HCT116 (cell line): ENCODE data around the gene PRSS2. TPM values are rescaled to one million over a fixed set of nuclear protein-coding genes. Genes with fewer than 3 reads are reported as not detected.

Source experiments
- ATAC-seq: fragments of 200-7000 bp; cut with Tn5 transposase; 2 replicates; pipeline ENCODE4 v1.9.1; 2020; ENCODE audit warnings: mild to moderate bottlenecking, moderate library complexity
- BruUV-seq: library from RNA; stranded (reverse); fragments of 400-500 nt; replicated peaks from 2 replicates; lab custom pipeline; 2021; lab: Mats Ljungman, UMichigan
- CTCF ChIA-PET: fragments of 300-600 bp; sonication (Branson Sonifier 250); formaldehyde crosslinking; loops from one replicate; lab custom pipeline; 2021; ENCODE audit warnings: antibody characterized with exemption; lab: Charles Lee
- POLR2A ChIA-PET: fragments of 300-600, 350-600 bp; sonication (Branson Sonifier 250); formaldehyde crosslinking; loops from one replicate; lab custom pipeline; 2021; ENCODE audit warnings: antibody characterized with exemption; lab: Charles Lee
- RAD21 ChIA-PET, 2 experiments: fragments of 300-600 bp; sonication (Branson Sonifier 250); formaldehyde crosslinking; loops; one replicate each; lab custom pipeline; 2023; ENCODE audit warnings: low total read pairs in 2 of 2; ENCODE audit not compliant: uncharacterized antibody in 2 of 2, unreplicated experiment in 2 of 2, low non-redundant PET in 1 of 2; lab: Charles Lee
- DNase-seq: peaks from one replicate; pipeline ENCODE4 v3.0.0-alpha.2; 2010; ENCODE audit warnings: low read depth, low spot score
- H2AFZ ChIP-seq: fragments of 200-600 bp; shearing (Covaris generic), sonication (generic); 2 replicates; pipeline ENCODE4 v1.6.1; 2017; ENCODE audit warnings: low read depth, mixed run types, mixed read lengths, antibody characterized with exemption, low read length; ENCODE audit not compliant: poor library complexity, severe bottlenecking
- H3K27ac ChIP-seq: 2 replicates; pipeline ENCODE4 v1.5.1; 2012; ENCODE audit warnings: low read depth, low read length
- H3K27me3 ChIP-seq: fragments of 200-600 bp; sonication (generic); 2 replicates; pipeline ENCODE4 v1.6.1; 2016; ENCODE audit warnings: mixed run types, low read length, mixed read lengths; ENCODE audit not compliant: insufficient read depth
- H3K36me3 ChIP-seq, 2 experiments: fragments of 200-500 bp in 1 of 2; fragments of 200-600 bp in 1 of 2; sonication (Bioruptor generic) in 1 of 2; sonication (generic) in 1 of 2; 2 replicates each; pipeline versions ENCODE4 v1.5.1 to v1.6.1; 2014 to 2016; ENCODE audit warnings: low read length in 2 of 2, inconsistent platforms in 1 of 2, mixed read lengths in 1 of 2, mixed run types in 1 of 2; ENCODE audit not compliant: insufficient read depth in 2 of 2, control insufficient read depth in 1 of 2
- H3K4me1 ChIP-seq, 2 experiments: fragments of 200-600 bp in 1 of 2; sonication (generic) in 1 of 2; 2 replicates each; pipeline versions ENCODE4 v1.5.1 to v1.6.1; 2012 to 2017; ENCODE audit warnings: low read length in 2 of 2, inconsistent platforms in 1 of 2, mild to moderate bottlenecking in 1 of 2, mixed read lengths in 1 of 2, mixed run types in 1 of 2, moderate library complexity in 1 of 2; ENCODE audit not compliant: insufficient read depth in 2 of 2, control insufficient read depth in 1 of 2
- H3K4me2 ChIP-seq: fragments of 200-600 bp; sonication (generic); 2 replicates; pipeline ENCODE4 v1.6.1; 2017; ENCODE audit warnings: mixed run types, low read length, mixed read lengths
- H3K4me3 ChIP-seq, 2 experiments: fragments of 200-600 bp in 1 of 2; sonication (generic) in 1 of 2; replicated peaks in 1 of 2; 2 replicates each; pipeline ENCODE4 v1.5.1; 2011 to 2016; ENCODE audit warnings: low read length in 2 of 2, control low read depth in 1 of 2, low read depth in 1 of 2, mild to moderate bottlenecking in 1 of 2, mixed read lengths in 1 of 2, mixed run types in 1 of 2
- H3K79me2 ChIP-seq: fragments of 200-600 bp; sonication (generic); 2 replicates; pipeline ENCODE4 v1.6.1; 2017; ENCODE audit warnings: mild to moderate bottlenecking, mixed run types, low read length, moderate library complexity, mixed read lengths; ENCODE audit not compliant: insufficient read depth
- H3K9ac ChIP-seq: fragments of 200-600 bp; sonication (generic); 2 replicates; pipeline ENCODE4 v1.6.1; 2016; ENCODE audit warnings: low read length, mixed read lengths
- H3K9me2 ChIP-seq: fragments of 200-600 bp; sonication (generic), shearing (Covaris generic); 2 replicates; pipeline ENCODE4 v1.6.1; 2017; ENCODE audit warnings: mixed run types, mild to moderate bottlenecking, moderate library complexity; ENCODE audit not compliant: insufficient read depth
- H3K9me3 ChIP-seq, 2 experiments: fragments of 200-500 bp in 1 of 2; fragments of 200-600 bp in 1 of 2; sonication (Bioruptor generic) in 1 of 2; sonication (generic) in 1 of 2; 2 replicates each; pipeline ENCODE4 v1.6.1; 2014 to 2017; ENCODE audit warnings: low read length in 2 of 2, mixed read lengths in 2 of 2, inconsistent platforms in 1 of 2, low read depth in 1 of 2, mild to moderate bottlenecking in 1 of 2, mixed run types in 1 of 2, moderate library complexity in 1 of 2; ENCODE audit not compliant: control insufficient read depth in 1 of 2, insufficient read depth in 1 of 2
- H4K20me1 ChIP-seq: fragments of 200-600 bp; sonication (generic), shearing (Covaris generic); 2 replicates; pipeline ENCODE4 v1.6.1; 2017; ENCODE audit warnings: mixed run types, mild to moderate bottlenecking, moderate library complexity; ENCODE audit not compliant: insufficient read depth
- ATF3 ChIP-seq: IDR thresholded peaks from 2 replicates; pipeline ENCODE4 v1.6.1; 2012
- CEBPB ChIP-seq: IDR thresholded peaks from 2 replicates; pipeline ENCODE4 v1.6.1; 2012; ENCODE audit warnings: low read depth
- EGR1 ChIP-seq: IDR thresholded peaks from 2 replicates; pipeline ENCODE4 v1.6.1; 2012; ENCODE audit warnings: low read depth
- ELF1 ChIP-seq: IDR thresholded peaks from 2 replicates; pipeline ENCODE4 v1.6.1; 2012; ENCODE audit warnings: low read depth, borderline replicate concordance
- EZH2 ChIP-seq: fragments of 200-600 bp; sonication (generic); IDR thresholded peaks from 2 replicates; pipeline ENCODE4 v1.6.1; 2017; ENCODE audit warnings: antibody characterized with exemption, mixed run types
- EZH2phosphoT487 ChIP-seq: fragments of 200-600 bp; IDR thresholded peaks from 2 replicates; pipeline ENCODE4 v1.6.1; 2018; ENCODE audit warnings: antibody characterized with exemption, borderline replicate concordance
- FOSL1 ChIP-seq: IDR thresholded peaks from 2 replicates; pipeline ENCODE4 v1.6.1; 2012; ENCODE audit warnings: low read depth
- POLR2A ChIP-seq: IDR thresholded peaks from 2 replicates; pipeline ENCODE4 v1.7.0; 2011; ENCODE audit warnings: borderline replicate concordance; ENCODE audit not compliant: insufficient read depth, insufficient read length; ENCODE audit errors: extremely low read depth
- POLR2AphosphoS5 ChIP-seq: IDR thresholded peaks from 2 replicates; pipeline ENCODE4 v1.6.1; 2011; ENCODE audit warnings: mild to moderate bottlenecking, low read depth, low read length, moderate library complexity
- RAD21 ChIP-seq: IDR thresholded peaks from 2 replicates; pipeline ENCODE4 v1.6.1; 2012; ENCODE audit warnings: low read depth, mild to moderate bottlenecking
- REST ChIP-seq: IDR thresholded peaks from 2 replicates; pipeline ENCODE4 v1.6.1; 2012; ENCODE audit warnings: low read depth
- SIN3A ChIP-seq: IDR thresholded peaks from 2 replicates; pipeline ENCODE4 v1.6.1; 2012; ENCODE audit warnings: low read depth
- SP1 ChIP-seq: IDR thresholded peaks from 2 replicates; pipeline ENCODE4 v1.6.1; 2012; ENCODE audit warnings: low read depth
- SRF ChIP-seq: IDR thresholded peaks from 2 replicates; pipeline ENCODE4 v1.6.1; 2012; ENCODE audit warnings: low read depth
- TCF7L2 ChIP-seq: IDR thresholded peaks from 2 replicates; pipeline ENCODE4 v1.7.0; 2011; ENCODE audit warnings: borderline replicate concordance, inconsistent platforms; ENCODE audit not compliant: insufficient read depth, insufficient read length; ENCODE audit errors: extremely low read depth
- ZBTB33 ChIP-seq: IDR thresholded peaks from 2 replicates; pipeline ENCODE4 v1.6.1; 2011; ENCODE audit warnings: mild to moderate bottlenecking, low read length, moderate library complexity; ENCODE audit not compliant: insufficient replicate concordance; ENCODE audit errors: extremely low read depth
- ZFX ChIP-seq: fragments of 450-650 bp; IDR thresholded peaks from 2 replicates; pipeline ENCODE4 v1.6.1; 2017
- intact Hi-C: fragments of 100-400 bp; cut with micrococcal nuclease; formaldehyde crosslinking; loops from 2 replicates; pipeline ENCODE4 v1.10.0; 2022
- total RNA-seq: library from RNA; stranded (reverse); gene quantifications from one replicate; pipeline ENCODE4 v1.2.1, GENCODE V29; 2021; ENCODE audit not compliant: unreplicated experiment

PRSS2 gene
- total RNA-seq, 1 experiment from 2014 or later, result 36.8 TPM

- H3K4me2 ChIP-seq, result no peak overlapping the region
- no peak overlapping the region for H2AFZ ChIP-seq
- ATAC-seq, result no peak
- no peaks in the 10 kb centered on the region for H3K9me2 ChIP-seq
- no peak for TF ChIP-seq FOSL1
- TF ChIP-seq ZBTB33, result no peak
- TF ChIP-seq EGR1, result no peak
- no peak for TF ChIP-seq SRF
- no peak for TF ChIP-seq POLR2AphosphoS5
- TF ChIP-seq RAD21, result no peak
- TF ChIP-seq REST, result no peak
- TF ChIP-seq SP1, result no peak
- TF ChIP-seq ATF3, result no peak
- no peak for TF ChIP-seq ELF1
- no peak for TF ChIP-seq POLR2A
- no peak for TF ChIP-seq EZH2phosphoT487
- TF ChIP-seq SIN3A, result no peak
- no peak for TF ChIP-seq CEBPB
- TF ChIP-seq EZH2, result no peak
- no peak for TF ChIP-seq ZFX
- no peak for TF ChIP-seq TCF7L2
- no peak overlapping the region for H3K9ac ChIP-seq
- ChIA-PET RAD21 (no interaction called here), CTCF (no interaction called here), POLR2A (no interaction called here)
- no peak overlapping the region for H3K4me3 ChIP-seq
- no peaks in the 10 kb centered on the region for H3K9me3 ChIP-seq
- no peaks in the 10 kb centered on the region for H3K79me2 ChIP-seq
- H3K27me3 ChIP-seq, result peaks cover 14% of the 10 kb centered on the region; the same call in 1 of the 2 replicates
- intact Hi-C loops, result no loop called here
- no peaks in the 10 kb centered on the region for H3K36me3 ChIP-seq
- H3K4me1 ChIP-seq, result no peaks in the 10 kb centered on the region
- no peak overlapping the region for H3K27ac ChIP-seq
- BruUV-seq, result no TSS peak
- H4K20me1 ChIP-seq, result no peaks in the 10 kb centered on the region
- no peak for DNase-seq
Observed at GRCh38 chr7:142745745-142746144, 25.0 kb upstream of the PRSS2 start.
